BLaER1 treated with 17β-estradiol and CSF1 and Interleukin-3, amounts not matched to agents 10 nM and 100 nM (cell line): ENCODE results near the gene RFTN1.

Experiments
- H3K27ac ChIP-seq, 11 experiments: shearing (Covaris generic); formaldehyde crosslinking; 2 replicates each; pipeline ENCODE4 v1.8.1; 2022
- H3K27me3 ChIP-seq, 11 experiments: shearing (Covaris generic); formaldehyde crosslinking; 2 replicates each; pipeline ENCODE4 v1.8.1; 2022
- H3K36me3 ChIP-seq, 11 experiments: shearing (Covaris generic); formaldehyde crosslinking; 2 replicates each; pipeline ENCODE4 v1.8.1; 2022
- H3K4me1 ChIP-seq, 10 experiments: shearing (Covaris generic); formaldehyde crosslinking; 2 replicates each; pipeline ENCODE4 v1.8.1; 2022
- H3K4me2 ChIP-seq, 11 experiments: shearing (Covaris generic); formaldehyde crosslinking; 2 replicates each; pipeline ENCODE4 v1.8.1; 2022
- H3K4me3 ChIP-seq, 10 experiments: shearing (Covaris generic); formaldehyde crosslinking; 2 replicates each; pipeline ENCODE4 v1.8.1; 2022
- H3K9ac ChIP-seq, 11 experiments: shearing (Covaris generic); formaldehyde crosslinking; 2 replicates each; pipeline ENCODE4 v1.8.1; 2022
- H3K9me3 ChIP-seq, 11 experiments: shearing (Covaris generic); formaldehyde crosslinking; replicated peaks in 1 of 11; 2 replicates each; pipeline ENCODE4 v1.8.1; 2022
- H4K20me1 ChIP-seq, 11 experiments: shearing (Covaris generic); formaldehyde crosslinking; 2 replicates each; pipeline ENCODE4 v1.8.1; 2022
- Cebpa-rat ChIP-seq, 11 experiments: shearing (Covaris generic); IDR thresholded peaks; 2 replicates each; pipeline ENCODE4 v1.8.1; 2022

The RFTN1 gene

DNA sequence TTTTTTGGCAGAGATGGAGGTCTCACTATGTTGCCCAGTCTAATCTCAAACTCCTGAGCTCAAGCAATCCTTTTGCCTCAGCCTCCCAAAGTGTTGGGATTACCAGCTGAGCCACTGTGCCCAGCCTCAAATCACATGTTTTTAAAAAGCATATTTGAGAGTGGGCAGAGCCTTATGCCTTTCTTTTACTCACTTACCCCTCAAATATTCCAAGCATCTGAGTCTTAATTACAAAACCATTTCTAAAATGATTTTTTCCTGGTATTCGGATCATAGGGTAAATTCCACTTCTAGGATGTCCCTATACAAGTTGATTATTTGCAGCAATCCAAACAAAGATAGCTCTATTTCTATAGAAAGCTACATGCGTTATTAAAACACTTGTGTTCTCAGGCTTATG lies 106.1 kb downstream of the RFTN1 start:
- no peak for TF ChIP-seq Cebpa-rat (IDR thresholded peaks at IDR 0.05)
- no peaks in the 10 kb centered on the region for H3K27me3 ChIP-seq
- no peak overlapping the region for H3K9ac ChIP-seq
- peaks cover 56 to 70% (median 59%) of the 10 kb centered on the region in 11 experiments for H3K36me3 ChIP-seq
- H3K4me2 ChIP-seq: no peak overlapping the region
- H3K4me3 ChIP-seq: no peak overlapping the region
- H3K4me1 ChIP-seq: peaks cover 7 to 28% (median 14%) of the 10 kb centered on the region in 10 experiments; a peak in 18 of 20 replicates
- H4K20me1 ChIP-seq: peaks cover 0 to 82% (median 36%) of the 10 kb centered on the region in 11 experiments; a peak in 16 of 22 replicates
- peaks cover 0 to 6% (median 0%) of the 10 kb centered on the region in 11 experiments; a peak in 6 of 22 replicates for H3K9me3 ChIP-seq
- no peak overlapping the region for H3K27ac ChIP-seq

DNA sequence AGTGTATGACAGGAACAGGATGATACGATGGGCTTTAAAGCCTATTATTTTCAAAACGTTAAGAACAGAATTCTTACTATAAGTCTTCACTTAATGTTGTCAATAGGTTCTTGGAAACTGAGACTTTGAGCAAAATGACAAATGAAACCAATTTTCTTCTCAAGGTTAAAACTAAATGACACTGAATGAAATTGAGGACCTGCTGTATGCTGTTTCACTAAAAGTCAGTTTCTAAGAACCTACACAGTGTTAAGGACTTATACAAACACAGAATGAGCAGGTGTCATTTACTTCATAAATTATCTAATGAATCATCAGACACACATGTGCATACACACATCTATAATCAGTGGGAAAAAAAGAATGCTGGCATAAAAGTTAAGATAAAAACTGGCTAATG lies 106.9 kb downstream of the RFTN1 start:
- peaks cover 0 to 28% (median 10%) of the 10 kb centered on the region in 10 experiments; a peak in 18 of 20 replicates for H3K4me1 ChIP-seq
- no peak for TF ChIP-seq Cebpa-rat (IDR thresholded peaks at IDR 0.05)
- H3K36me3 ChIP-seq: peaks cover 64 to 77% (median 66%) of the 10 kb centered on the region in 11 experiments
- H3K27ac ChIP-seq: no peak overlapping the region
- no peak overlapping the region for H3K9ac ChIP-seq
- H3K4me2 ChIP-seq: no peak overlapping the region
- peaks cover 0 to 85% (median 35%) of the 10 kb centered on the region in 11 experiments; a peak in 16 of 22 replicates for H4K20me1 ChIP-seq
- H3K4me3 ChIP-seq: no peak overlapping the region
- H3K9me3 ChIP-seq: peaks cover 0 to 6% (median 0%) of the 10 kb centered on the region in 11 experiments; a peak in 6 of 22 replicates
- no peaks in the 10 kb centered on the region for H3K27me3 ChIP-seq

DNA sequence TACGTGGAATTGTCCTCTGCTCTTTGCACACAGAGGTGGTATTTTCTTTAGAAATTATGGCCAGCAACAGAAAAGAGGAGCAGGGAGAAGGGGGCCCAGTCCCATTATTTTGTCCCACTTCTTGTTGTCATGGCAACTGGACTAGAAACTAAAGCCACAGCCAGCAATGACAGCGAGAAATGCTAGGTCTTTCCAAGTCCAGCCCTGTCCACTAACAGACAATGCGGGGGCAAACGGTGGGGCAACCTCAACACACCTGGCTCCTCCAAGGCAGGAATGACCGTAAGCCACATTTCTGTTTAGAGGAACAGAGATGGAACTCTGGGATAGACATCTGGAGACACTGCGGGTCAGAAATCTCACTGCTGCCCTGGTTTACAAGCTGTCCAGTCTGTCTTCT lies 107.3 kb downstream of the RFTN1 start:
- Histone ChIP-seq H3K36me3 (peaks cover 64 to 81% (median 70%) of the 10 kb centered on the region in 11 experiments), H3K9me3 (peaks cover 0 to 6% (median 0%) of the 10 kb centered on the region in 11 experiments; a peak in 6 of 22 replicates), H3K4me2 (no peak overlapping the region), H3K9ac (no peak overlapping the region), H3K4me3 (no peak overlapping the region), H3K27me3 (no peaks in the 10 kb centered on the region), H3K4me1 (peaks cover 0 to 27% (median 7%) of the 10 kb centered on the region in 10 experiments; a peak in 16 of 20 replicates), H4K20me1 (peaks cover 0 to 85% (median 34%) of the 10 kb centered on the region in 11 experiments; a peak in 16 of 22 replicates), H3K27ac (no peak overlapping the region)
- no peak for TF ChIP-seq Cebpa-rat (IDR thresholded peaks at IDR 0.05)

DNA sequence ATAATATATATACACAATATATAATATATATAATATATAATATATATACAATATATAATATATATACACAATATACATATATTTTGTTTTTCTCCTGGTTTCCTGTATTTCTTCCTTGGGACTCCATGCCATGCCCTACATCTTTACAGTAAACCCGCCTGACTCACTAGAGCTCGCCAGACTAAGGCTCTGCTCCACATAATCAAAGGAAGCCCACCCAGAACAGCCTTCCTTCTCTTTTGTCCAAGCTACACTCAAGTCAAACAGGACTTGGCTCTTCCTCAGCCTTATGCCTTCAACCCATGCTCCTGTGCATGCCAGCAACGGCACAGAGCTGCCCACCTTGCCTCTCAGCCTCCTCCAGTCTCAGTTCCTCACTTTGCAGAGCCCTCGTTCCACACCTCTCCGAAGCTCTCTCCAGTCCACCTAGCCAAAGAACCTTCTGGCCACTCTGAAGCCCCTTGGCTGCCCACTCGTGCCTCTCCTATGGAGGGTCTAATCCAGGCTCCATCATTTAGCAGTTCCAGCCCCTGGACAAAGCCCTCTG lies 109.1 kb downstream of the RFTN1 start:
- Histone ChIP-seq H3K4me1 (peaks cover 15 to 36% (median 21%) of the 10 kb centered on the region in 10 experiments), H3K36me3 (peaks cover 64 to 90% (median 80%) of the 10 kb centered on the region in 11 experiments), H3K4me3 (no peak overlapping the region), H3K9ac (no peak overlapping the region), H3K27ac (no peak overlapping the region), H3K27me3 (no peaks in the 10 kb centered on the region), H4K20me1 (peaks cover 12 to 89% (median 37%) of the 10 kb centered on the region in 11 experiments; a peak in 18 of 22 replicates), H3K9me3 (peaks cover 0 to 6% (median 0%) of the 10 kb centered on the region in 11 experiments; a peak in 6 of 22 replicates), H3K4me2 (peak overlapping the region in 1 of 11 experiments; percentile 1; a peak in 1 of 22 replicates)
- no peak for TF ChIP-seq Cebpa-rat (IDR thresholded peaks at IDR 0.05)

- Histone ChIP-seq H3K4me3 (no peak overlapping the region), H3K36me3 (peaks cover 55 to 88% (median 73%) of the 10 kb centered on the region in 11 experiments), H3K27ac (no peak overlapping the region), H4K20me1 (peaks cover 18 to 89% (median 41%) of the 10 kb centered on the region in 11 experiments; a peak in 18 of 22 replicates), H3K9ac (no peak overlapping the region), H3K27me3 (no peaks in the 10 kb centered on the region), H3K4me1 (peaks cover 15 to 39% (median 22%) of the 10 kb centered on the region in 10 experiments), H3K4me2 (peak overlapping the region in 3 of 11 experiments; percentile 13 to 31 (median 26); a peak in 5 of 22 replicates), H3K9me3 (peaks cover 0 to 6% (median 0%) of the 10 kb centered on the region in 11 experiments; a peak in 6 of 22 replicates)
- TF ChIP-seq Cebpa-rat (IDR thresholded peaks at IDR 0.05): no peak
Measured at GRCh38 chr3:16402451-16402850, 111.0 kb downstream of the RFTN1 start.

GRCh38 chr3:16401273-16401672 lies 112.2 kb downstream of the RFTN1 start:
- no peak for TF ChIP-seq Cebpa-rat (IDR thresholded peaks at IDR 0.05)
- Histone ChIP-seq H3K36me3 (peaks cover 54 to 88% (median 74%) of the 10 kb centered on the region in 11 experiments), H3K27me3 (no peaks in the 10 kb centered on the region), H3K9me3 (peaks cover 0 to 6% (median 0%) of the 10 kb centered on the region in 11 experiments; a peak in 6 of 22 replicates), H3K4me1 (peaks cover 15 to 39% (median 22%) of the 10 kb centered on the region in 10 experiments), H3K4me3 (no peak overlapping the region), H3K9ac (no peak overlapping the region), H3K27ac (no peak overlapping the region), H4K20me1 (peaks cover 18 to 82% (median 41%) of the 10 kb centered on the region in 11 experiments; a peak in 17 of 22 replicates), H3K4me2 (no peak overlapping the region)

DNA sequence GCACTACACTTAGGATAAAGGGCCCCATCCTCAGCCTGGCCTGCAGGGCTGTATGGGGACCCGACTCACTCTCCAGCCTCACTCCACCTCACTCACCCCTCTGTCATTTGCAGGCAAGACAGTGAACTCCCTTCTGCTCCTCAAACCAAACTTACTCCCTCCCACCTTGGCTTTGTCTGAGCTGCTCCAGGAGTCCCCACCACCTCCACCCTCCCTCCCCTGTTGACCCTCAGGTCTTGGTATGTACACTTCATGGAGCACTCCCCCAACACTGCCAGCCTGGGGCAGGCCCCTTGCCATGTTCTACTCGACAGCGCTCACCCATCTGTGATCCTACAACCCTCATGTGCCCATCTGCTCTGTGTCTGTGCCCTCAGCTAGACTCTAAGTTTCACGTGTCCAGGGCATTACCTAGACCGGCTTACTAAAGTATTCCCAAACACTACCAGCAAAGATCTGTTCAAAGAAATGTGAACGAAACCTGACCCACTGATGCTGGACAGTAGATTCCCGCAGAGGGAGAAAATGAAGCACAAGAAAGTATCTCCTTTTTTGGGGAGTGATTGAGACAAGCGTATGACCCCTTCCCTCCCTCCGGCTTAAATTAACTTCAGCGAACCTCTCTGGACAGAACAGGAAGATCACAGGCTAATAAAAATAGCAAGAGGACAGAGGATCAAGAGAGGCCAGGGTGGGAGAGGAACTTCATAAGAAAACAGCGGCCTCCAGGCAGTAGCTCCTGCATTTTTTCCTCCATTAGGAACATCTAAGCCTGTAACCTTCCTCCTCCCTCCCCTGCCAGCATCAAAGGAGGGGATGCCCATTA lies 113.2 kb downstream of the RFTN1 start:
- peaks cover 18 to 75% (median 36%) of the 10 kb centered on the region in 11 experiments; a peak in 17 of 22 replicates for H4K20me1 ChIP-seq
- peaks cover 46 to 82% (median 71%) of the 10 kb centered on the region in 11 experiments for H3K36me3 ChIP-seq
- 0 out of 22 replicates have a peak overlapping the region, but pooled peaks of 1 of the 11 experiments have one; percentile 2 for H3K9ac ChIP-seq
- no peaks in the 10 kb centered on the region for H3K27me3 ChIP-seq
- TF ChIP-seq Cebpa-rat (IDR thresholded peaks at IDR 0.05): no peak
- peaks cover 0 to 6% (median 0%) of the 10 kb centered on the region in 11 experiments; a peak in 6 of 22 replicates for H3K9me3 ChIP-seq
- no peak overlapping the region for H3K27ac ChIP-seq
- no peak overlapping the region for H3K4me3 ChIP-seq
- H3K4me2 ChIP-seq: peak overlapping the region in 9 of 11 experiments; percentile 2 to 49 (median 36); a peak in 12 of 22 replicates
- peaks cover 15 to 39% (median 22%) of the 10 kb centered on the region in 10 experiments for H3K4me1 ChIP-seq

GRCh38 chr3:16399473-16399872 lies 114.0 kb downstream of the RFTN1 start:
- Histone ChIP-seq H3K9me3 (peaks cover 0 to 2% (median 0%) of the 10 kb centered on the region in 11 experiments; a peak in 6 of 22 replicates), H3K27me3 (no peaks in the 10 kb centered on the region), H3K4me3 (no peak overlapping the region), H3K4me1 (peaks cover 15 to 39% (median 18%) of the 10 kb centered on the region in 10 experiments), H3K4me2 (peak overlapping the region in 9 of 11 experiments; percentile 1 to 49 (median 36); a peak in 8 of 22 replicates), H4K20me1 (peaks cover 17 to 66% (median 28%) of the 10 kb centered on the region in 11 experiments; a peak in 17 of 22 replicates), H3K9ac (0 out of 22 replicates have a peak overlapping the region, but pooled peaks of 1 of the 11 experiments have one; percentile 2), H3K36me3 (peaks cover 46 to 79% (median 66%) of the 10 kb centered on the region in 11 experiments), H3K27ac (no peak overlapping the region)
- no peak for TF ChIP-seq Cebpa-rat (IDR thresholded peaks at IDR 0.05)
